WTC11 (cell line): ENCODE results near the gene DPP4. TPM values are rescaled to one million over a fixed set of nuclear protein-coding genes. Genes with fewer than 3 reads are reported as not detected.

ENCODE experiments used
- ATAC-seq: fragments of 200-7000 bp; cut with Tn5 transposase; 2 replicates; pipeline ENCODE4 v1.10.0; 2021; ENCODE audit warnings: mild to moderate bottlenecking, moderate library complexity
- CTCF ChIA-PET: fragments of 300-600 bp; sonication (Branson Sonifier 250); formaldehyde crosslinking; loops from one replicate; lab custom pipeline; 2021; ENCODE audit warnings: antibody characterized with exemption; lab: Charles Lee
- POLR2A ChIA-PET: fragments of 350-600 bp; sonication (Branson Sonifier 250); formaldehyde crosslinking; loops from one replicate; lab custom pipeline; 2021; ENCODE audit warnings: antibody characterized with exemption; lab: Charles Lee
- DNase-seq: peaks from one replicate; pipeline ENCODE4 v3.0.0; 2021; ENCODE audit warnings: low spot score
- H3K27ac Mint-ChIP-seq: 2 replicates; pipeline ENCODE4 v1.8.0; 2021; ENCODE audit warnings: mixed read lengths
- H3K27me3 Mint-ChIP-seq: 2 replicates; pipeline ENCODE4 v1.8.0; 2021; ENCODE audit warnings: low read depth, mild to moderate bottlenecking, moderate library complexity, mixed read lengths
- H3K36me3 Mint-ChIP-seq: 2 replicates; pipeline ENCODE4 v1.8.0; 2021; ENCODE audit warnings: mixed read lengths
- H3K4me1 Mint-ChIP-seq: 2 replicates; pipeline ENCODE4 v1.8.0; 2022; ENCODE audit warnings: mixed read lengths
- H3K4me3 Mint-ChIP-seq: 2 replicates; pipeline ENCODE4 v1.8.0; 2021; ENCODE audit warnings: mild to moderate bottlenecking, moderate library complexity, mixed read lengths
- H3K9me3 Mint-ChIP-seq: 2 replicates; pipeline ENCODE4 v1.8.0; 2021; ENCODE audit warnings: mixed read lengths
- ESRRA ChIP-seq: sonication (generic); formaldehyde crosslinking; IDR thresholded peaks from 2 replicates; pipeline ENCODE4 v1.8.1; 2022; ENCODE audit warnings: mild to moderate bottlenecking, missing genetic modification reagents, borderline replicate concordance
- FOXK1 ChIP-seq: sonication (generic); formaldehyde crosslinking; IDR thresholded peaks from 2 replicates; pipeline ENCODE4 v1.8.0; 2022; ENCODE audit warnings: mild to moderate bottlenecking, moderate library complexity, missing genetic modification reagents
- GTF2I ChIP-seq: fragments of 250-450 bp; sonication (Bioruptor Pico); conservative IDR thresholded peaks from 2 replicates; pipeline ENCODE4 v1.4.0; 2021; ENCODE audit warnings: mild to moderate bottlenecking
- NFYB ChIP-seq: sonication (generic); formaldehyde crosslinking; conservative IDR thresholded peaks from 2 replicates; pipeline ENCODE4 v1.8.0; 2022; ENCODE audit warnings: low read depth, missing genetic modification reagents
- RORB ChIP-seq: fragments of 250-450 bp; sonication (Bioruptor Pico); IDR thresholded peaks from 2 replicates; pipeline ENCODE4 v1.9.0; 2021; ENCODE audit warnings: mild to moderate bottlenecking
- SMAD3 ChIP-seq: sonication (generic); formaldehyde crosslinking; IDR thresholded peaks from 2 replicates; pipeline ENCODE4 v1.8.0; 2022; ENCODE audit warnings: missing genetic modification reagents, mild to moderate bottlenecking, borderline replicate concordance
- TCF7 ChIP-seq: sonication (generic); formaldehyde crosslinking; IDR thresholded peaks from 2 replicates; pipeline ENCODE4 v1.8.0; 2022; ENCODE audit warnings: mild to moderate bottlenecking, low read depth, missing genetic modification reagents, moderate library complexity
- ZNF396 ChIP-seq: fragments of 250-450 bp; sonication (Bioruptor Pico); IDR thresholded peaks from 2 replicates; pipeline ENCODE4 v1.8.0; 2021; ENCODE audit warnings: mild to moderate bottlenecking, moderate library complexity, borderline replicate concordance
- ZNF416 ChIP-seq: fragments of 250-450 bp; sonication (Bioruptor Pico); IDR thresholded peaks from 2 replicates; pipeline ENCODE4 v1.9.0; 2021; ENCODE audit warnings: mild to moderate bottlenecking, inconsistent platforms
- ZNF423 ChIP-seq: fragments of 250-450 bp; sonication (Bioruptor Pico); IDR thresholded peaks from 2 replicates; pipeline ENCODE4 v2.1.2; 2022; ENCODE audit warnings: mild to moderate bottlenecking, moderate library complexity
- ZNF671 ChIP-seq: fragments of 250-450 bp; sonication (Bioruptor Pico); IDR thresholded peaks from 2 replicates; pipeline ENCODE4 v1.8.0; 2021; ENCODE audit warnings: mild to moderate bottlenecking
- total RNA-seq: library from RNA; stranded (reverse); gene quantifications from 3 replicates; pipeline ENCODE4 v1.2.3, GENCODE V29; 2021
- TF ChIP-seq, protein P1 (sequence below): sonication (generic); formaldehyde crosslinking; IDR thresholded peaks from 2 replicates; pipeline ENCODE4 v1.8.1; 2022; ENCODE audit warnings: mild to moderate bottlenecking, missing genetic modification reagents, moderate library complexity, borderline replicate concordance
- TF ChIP-seq, protein P2 (sequence below): sonication (generic); formaldehyde crosslinking; IDR thresholded peaks from 2 replicates; pipeline ENCODE4 v1.8.1; 2023; ENCODE audit warnings: mild to moderate bottlenecking, missing genetic modification reagents, moderate library complexity
- TF ChIP-seq, protein P3 (sequence below): sonication (generic); formaldehyde crosslinking; conservative IDR thresholded peaks from 2 replicates; pipeline ENCODE4 v1.8.1; 2023; ENCODE audit warnings: mild to moderate bottlenecking, low read depth, missing genetic modification reagents, moderate library complexity
- TF ChIP-seq, protein P4 (sequence below): sonication (generic); formaldehyde crosslinking; IDR thresholded peaks from 2 replicates; pipeline ENCODE4 v1.8.0; 2022; ENCODE audit warnings: mild to moderate bottlenecking, missing genetic modification reagents
- TF ChIP-seq, protein P5 (sequence below): sonication (generic); formaldehyde crosslinking; IDR thresholded peaks from 2 replicates; pipeline ENCODE4 v1.8.1; 2022; ENCODE audit warnings: low read depth, mild to moderate bottlenecking, moderate library complexity, missing genetic modification reagents, borderline replicate concordance
- TF ChIP-seq, protein P6 (sequence below): sonication (generic); formaldehyde crosslinking; IDR thresholded peaks from 2 replicates; pipeline ENCODE4 v1.8.1; 2023; ENCODE audit warnings: mild to moderate bottlenecking, missing genetic modification reagents, moderate library complexity
- TF ChIP-seq, protein P7 (sequence below): sonication (generic); formaldehyde crosslinking; IDR thresholded peaks from 2 replicates; pipeline ENCODE4 v1.8.0; 2022; ENCODE audit warnings: mild to moderate bottlenecking, missing genetic modification reagents
- TF ChIP-seq, protein P8 (sequence below): fragments of 250-450 bp; sonication (Bioruptor Pico); IDR thresholded peaks from 2 replicates; pipeline ENCODE4 v1.9.0; 2021; ENCODE audit warnings: mild to moderate bottlenecking
- TF ChIP-seq, protein P9 (sequence below): sonication (generic); formaldehyde crosslinking; IDR thresholded peaks from 2 replicates; pipeline ENCODE4 v1.8.1; 2023; ENCODE audit warnings: mild to moderate bottlenecking, missing genetic modification reagents
- TF ChIP-seq, protein P10 (sequence below): fragments of 250-450 bp; sonication (Bioruptor Pico); IDR thresholded peaks from 2 replicates; pipeline ENCODE4 v1.9.0; 2021; ENCODE audit warnings: mild to moderate bottlenecking

The DPP4 gene
- total RNA-seq, 1 experiment from 2014 or later = 3.6 TPM

DNA sequence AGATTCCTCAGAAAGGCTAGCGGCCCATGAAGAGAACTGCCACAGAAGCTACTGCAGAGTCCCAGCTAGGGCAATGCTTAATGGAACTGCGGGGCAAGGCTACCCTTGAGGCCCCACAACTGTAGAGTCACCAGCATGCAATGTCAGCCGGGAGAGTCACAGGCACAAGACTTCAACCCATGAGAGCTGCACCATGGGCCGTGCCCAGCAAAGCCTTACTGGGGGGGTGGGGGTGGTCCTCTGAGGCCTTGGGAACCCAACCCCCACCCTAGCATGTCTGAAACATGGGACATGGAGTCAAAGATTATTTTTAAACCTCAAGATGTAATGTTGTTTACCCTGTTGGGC lies 20.2 kb downstream of the DPP4 start:
- POLR2A ChIA-PET = interaction anchor here (0.6 kb wide), 1 partner anchor 14 kb away, joined by 5 read pairs; no protein-coding TSS in a partner anchor
- H3K4me3 Mint-ChIP-seq = no peak overlapping the region
- H3K36me3 Mint-ChIP-seq = peaks cover 12% of the 10 kb centered on the region
- peaks cover 6% of the 10 kb centered on the region for H3K4me1 Mint-ChIP-seq
- CTCF ChIA-PET = no interaction called here
- ATAC-seq = no peak
- H3K27me3 Mint-ChIP-seq = no peaks in the 10 kb centered on the region; the same call in 1 of the 2 replicates
- DNase-seq = no peak
- H3K27ac Mint-ChIP-seq = no peak overlapping the region
- H3K9me3 Mint-ChIP-seq = peaks cover 23% of the 10 kb centered on the region
- TF ChIP-seq ZNF671 (CRISPR knock-in tag) (no peak), SMAD3 (CRISPR knock-in tag) (no peak), ZNF396 (CRISPR knock-in tag) (no peak), FOXK1 (CRISPR knock-in tag) (no peak), ESRRA (CRISPR knock-in tag) (no peak), TCF7 (CRISPR knock-in tag) (no peak), ZNF423 (CRISPR knock-in tag) (no peak)
- TF ChIP-seq, protein P1, sequence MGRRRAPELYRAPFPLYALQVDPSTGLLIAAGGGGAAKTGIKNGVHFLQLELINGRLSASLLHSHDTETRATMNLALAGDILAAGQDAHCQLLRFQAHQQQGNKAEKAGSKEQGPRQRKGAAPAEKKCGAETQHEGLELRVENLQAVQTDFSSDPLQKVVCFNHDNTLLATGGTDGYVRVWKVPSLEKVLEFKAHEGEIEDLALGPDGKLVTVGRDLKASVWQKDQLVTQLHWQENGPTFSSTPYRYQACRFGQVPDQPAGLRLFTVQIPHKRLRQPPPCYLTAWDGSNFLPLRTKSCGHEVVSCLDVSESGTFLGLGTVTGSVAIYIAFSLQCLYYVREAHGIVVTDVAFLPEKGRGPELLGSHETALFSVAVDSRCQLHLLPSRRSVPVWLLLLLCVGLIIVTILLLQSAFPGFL = no peak
- TF ChIP-seq, protein P2, sequence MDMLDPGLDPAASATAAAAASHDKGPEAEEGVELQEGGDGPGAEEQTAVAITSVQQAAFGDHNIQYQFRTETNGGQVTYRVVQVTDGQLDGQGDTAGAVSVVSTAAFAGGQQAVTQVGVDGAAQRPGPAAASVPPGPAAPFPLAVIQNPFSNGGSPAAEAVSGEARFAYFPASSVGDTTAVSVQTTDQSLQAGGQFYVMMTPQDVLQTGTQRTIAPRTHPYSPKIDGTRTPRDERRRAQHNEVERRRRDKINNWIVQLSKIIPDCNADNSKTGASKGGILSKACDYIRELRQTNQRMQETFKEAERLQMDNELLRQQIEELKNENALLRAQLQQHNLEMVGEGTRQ (CRISPR knock-in tag) = no peak
- TF ChIP-seq, protein P3, sequence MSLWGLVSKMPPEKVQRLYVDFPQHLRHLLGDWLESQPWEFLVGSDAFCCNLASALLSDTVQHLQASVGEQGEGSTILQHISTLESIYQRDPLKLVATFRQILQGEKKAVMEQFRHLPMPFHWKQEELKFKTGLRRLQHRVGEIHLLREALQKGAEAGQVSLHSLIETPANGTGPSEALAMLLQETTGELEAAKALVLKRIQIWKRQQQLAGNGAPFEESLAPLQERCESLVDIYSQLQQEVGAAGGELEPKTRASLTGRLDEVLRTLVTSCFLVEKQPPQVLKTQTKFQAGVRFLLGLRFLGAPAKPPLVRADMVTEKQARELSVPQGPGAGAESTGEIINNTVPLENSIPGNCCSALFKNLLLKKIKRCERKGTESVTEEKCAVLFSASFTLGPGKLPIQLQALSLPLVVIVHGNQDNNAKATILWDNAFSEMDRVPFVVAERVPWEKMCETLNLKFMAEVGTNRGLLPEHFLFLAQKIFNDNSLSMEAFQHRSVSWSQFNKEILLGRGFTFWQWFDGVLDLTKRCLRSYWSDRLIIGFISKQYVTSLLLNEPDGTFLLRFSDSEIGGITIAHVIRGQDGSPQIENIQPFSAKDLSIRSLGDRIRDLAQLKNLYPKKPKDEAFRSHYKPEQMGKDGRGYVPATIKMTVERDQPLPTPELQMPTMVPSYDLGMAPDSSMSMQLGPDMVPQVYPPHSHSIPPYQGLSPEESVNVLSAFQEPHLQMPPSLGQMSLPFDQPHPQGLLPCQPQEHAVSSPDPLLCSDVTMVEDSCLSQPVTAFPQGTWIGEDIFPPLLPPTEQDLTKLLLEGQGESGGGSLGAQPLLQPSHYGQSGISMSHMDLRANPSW (CRISPR knock-in tag) = no peak
- TF ChIP-seq, protein P4, sequence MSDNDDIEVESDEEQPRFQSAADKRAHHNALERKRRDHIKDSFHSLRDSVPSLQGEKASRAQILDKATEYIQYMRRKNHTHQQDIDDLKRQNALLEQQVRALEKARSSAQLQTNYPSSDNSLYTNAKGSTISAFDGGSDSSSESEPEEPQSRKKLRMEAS (CRISPR knock-in tag) = no peak
- TF ChIP-seq, protein P5, sequence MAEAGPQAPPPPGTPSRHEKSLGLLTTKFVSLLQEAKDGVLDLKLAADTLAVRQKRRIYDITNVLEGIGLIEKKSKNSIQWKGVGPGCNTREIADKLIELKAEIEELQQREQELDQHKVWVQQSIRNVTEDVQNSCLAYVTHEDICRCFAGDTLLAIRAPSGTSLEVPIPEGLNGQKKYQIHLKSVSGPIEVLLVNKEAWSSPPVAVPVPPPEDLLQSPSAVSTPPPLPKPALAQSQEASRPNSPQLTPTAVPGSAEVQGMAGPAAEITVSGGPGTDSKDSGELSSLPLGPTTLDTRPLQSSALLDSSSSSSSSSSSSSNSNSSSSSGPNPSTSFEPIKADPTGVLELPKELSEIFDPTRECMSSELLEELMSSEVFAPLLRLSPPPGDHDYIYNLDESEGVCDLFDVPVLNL (CRISPR knock-in tag) = no peak
- TF ChIP-seq, protein P6, sequence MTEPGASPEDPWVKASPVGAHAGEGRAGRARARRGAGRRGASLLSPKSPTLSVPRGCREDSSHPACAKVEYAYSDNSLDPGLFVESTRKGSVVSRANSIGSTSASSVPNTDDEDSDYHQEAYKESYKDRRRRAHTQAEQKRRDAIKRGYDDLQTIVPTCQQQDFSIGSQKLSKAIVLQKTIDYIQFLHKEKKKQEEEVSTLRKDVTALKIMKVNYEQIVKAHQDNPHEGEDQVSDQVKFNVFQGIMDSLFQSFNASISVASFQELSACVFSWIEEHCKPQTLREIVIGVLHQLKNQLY (CRISPR knock-in tag) = no peak
- TF ChIP-seq, protein P7, sequence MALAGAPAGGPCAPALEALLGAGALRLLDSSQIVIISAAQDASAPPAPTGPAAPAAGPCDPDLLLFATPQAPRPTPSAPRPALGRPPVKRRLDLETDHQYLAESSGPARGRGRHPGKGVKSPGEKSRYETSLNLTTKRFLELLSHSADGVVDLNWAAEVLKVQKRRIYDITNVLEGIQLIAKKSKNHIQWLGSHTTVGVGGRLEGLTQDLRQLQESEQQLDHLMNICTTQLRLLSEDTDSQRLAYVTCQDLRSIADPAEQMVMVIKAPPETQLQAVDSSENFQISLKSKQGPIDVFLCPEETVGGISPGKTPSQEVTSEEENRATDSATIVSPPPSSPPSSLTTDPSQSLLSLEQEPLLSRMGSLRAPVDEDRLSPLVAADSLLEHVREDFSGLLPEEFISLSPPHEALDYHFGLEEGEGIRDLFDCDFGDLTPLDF (CRISPR knock-in tag) = no peak

DNA sequence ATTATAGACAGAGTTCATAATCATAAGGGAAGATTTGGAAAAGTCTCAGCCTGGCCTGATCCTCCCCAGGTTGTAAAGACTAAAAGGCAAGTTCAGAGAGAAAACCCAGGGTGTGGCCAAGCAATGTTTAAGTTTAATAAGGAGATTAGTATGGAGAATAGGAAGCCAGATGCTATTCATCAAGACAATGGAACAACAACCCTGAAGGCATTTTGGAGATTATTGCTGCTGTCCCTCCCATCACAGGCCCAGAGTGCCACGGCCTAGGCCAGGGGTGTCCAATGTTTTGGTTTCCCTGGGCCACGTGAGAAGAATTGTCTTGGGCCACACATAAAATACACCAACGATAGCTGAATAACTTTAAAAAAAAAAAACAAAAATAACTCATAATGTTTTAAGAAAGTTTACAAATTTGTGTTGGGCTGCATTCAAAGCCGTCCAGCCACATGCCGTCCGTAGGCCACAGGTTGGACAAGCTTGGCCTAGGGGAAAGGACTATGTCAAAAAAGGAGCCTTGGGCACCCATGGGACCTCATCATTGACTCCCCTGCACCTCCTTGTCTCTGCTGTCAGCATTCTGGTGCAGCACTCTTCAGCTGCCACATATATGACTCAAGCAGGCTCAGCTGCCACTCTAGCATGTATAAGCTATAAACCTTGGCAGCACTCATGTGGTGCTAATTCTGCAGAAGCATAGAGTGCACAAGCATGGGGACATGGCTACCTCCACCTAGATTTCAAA lies 20.8 kb downstream of the DPP4 start:
- Mint-ChIP-seq H3K4me1 (0 out of 2 replicates have a peak, but pooled peaks cover under 1% of the 10 kb centered on the region), H3K27ac (no peak overlapping the region), H3K36me3 (peaks cover 12% of the 10 kb centered on the region), H3K4me3 (no peak overlapping the region), H3K27me3 (no peaks in the 10 kb centered on the region; the same call in 1 of the 2 replicates), H3K9me3 (peaks cover 24% of the 10 kb centered on the region)
- ChIA-PET POLR2A (interaction anchor here (0.6 kb wide), 1 partner anchor 14 kb away, joined by 5 read pairs; no protein-coding TSS in a partner anchor), CTCF (no interaction called here)
- ATAC-seq = no peak
- no peak for DNase-seq
- TF ChIP-seq, protein P8, sequence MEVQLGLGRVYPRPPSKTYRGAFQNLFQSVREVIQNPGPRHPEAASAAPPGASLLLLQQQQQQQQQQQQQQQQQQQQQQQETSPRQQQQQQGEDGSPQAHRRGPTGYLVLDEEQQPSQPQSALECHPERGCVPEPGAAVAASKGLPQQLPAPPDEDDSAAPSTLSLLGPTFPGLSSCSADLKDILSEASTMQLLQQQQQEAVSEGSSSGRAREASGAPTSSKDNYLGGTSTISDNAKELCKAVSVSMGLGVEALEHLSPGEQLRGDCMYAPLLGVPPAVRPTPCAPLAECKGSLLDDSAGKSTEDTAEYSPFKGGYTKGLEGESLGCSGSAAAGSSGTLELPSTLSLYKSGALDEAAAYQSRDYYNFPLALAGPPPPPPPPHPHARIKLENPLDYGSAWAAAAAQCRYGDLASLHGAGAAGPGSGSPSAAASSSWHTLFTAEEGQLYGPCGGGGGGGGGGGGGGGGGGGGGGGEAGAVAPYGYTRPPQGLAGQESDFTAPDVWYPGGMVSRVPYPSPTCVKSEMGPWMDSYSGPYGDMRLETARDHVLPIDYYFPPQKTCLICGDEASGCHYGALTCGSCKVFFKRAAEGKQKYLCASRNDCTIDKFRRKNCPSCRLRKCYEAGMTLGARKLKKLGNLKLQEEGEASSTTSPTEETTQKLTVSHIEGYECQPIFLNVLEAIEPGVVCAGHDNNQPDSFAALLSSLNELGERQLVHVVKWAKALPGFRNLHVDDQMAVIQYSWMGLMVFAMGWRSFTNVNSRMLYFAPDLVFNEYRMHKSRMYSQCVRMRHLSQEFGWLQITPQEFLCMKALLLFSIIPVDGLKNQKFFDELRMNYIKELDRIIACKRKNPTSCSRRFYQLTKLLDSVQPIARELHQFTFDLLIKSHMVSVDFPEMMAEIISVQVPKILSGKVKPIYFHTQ = no peak
- TF ChIP-seq ZNF416 (CRISPR knock-in tag) (no peak), GTF2I (CRISPR knock-in tag) (no peak), RORB (CRISPR knock-in tag) (no peak), NFYB (CRISPR knock-in tag) (no peak)
- TF ChIP-seq, protein P9, sequence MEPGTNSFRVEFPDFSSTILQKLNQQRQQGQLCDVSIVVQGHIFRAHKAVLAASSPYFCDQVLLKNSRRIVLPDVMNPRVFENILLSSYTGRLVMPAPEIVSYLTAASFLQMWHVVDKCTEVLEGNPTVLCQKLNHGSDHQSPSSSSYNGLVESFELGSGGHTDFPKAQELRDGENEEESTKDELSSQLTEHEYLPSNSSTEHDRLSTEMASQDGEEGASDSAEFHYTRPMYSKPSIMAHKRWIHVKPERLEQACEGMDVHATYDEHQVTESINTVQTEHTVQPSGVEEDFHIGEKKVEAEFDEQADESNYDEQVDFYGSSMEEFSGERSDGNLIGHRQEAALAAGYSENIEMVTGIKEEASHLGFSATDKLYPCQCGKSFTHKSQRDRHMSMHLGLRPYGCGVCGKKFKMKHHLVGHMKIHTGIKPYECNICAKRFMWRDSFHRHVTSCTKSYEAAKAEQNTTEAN (CRISPR knock-in tag) = no peak
- TF ChIP-seq, protein P10, sequence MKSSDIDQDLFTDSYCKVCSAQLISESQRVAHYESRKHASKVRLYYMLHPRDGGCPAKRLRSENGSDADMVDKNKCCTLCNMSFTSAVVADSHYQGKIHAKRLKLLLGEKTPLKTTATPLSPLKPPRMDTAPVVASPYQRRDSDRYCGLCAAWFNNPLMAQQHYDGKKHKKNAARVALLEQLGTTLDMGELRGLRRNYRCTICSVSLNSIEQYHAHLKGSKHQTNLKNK (CRISPR knock-in tag) = no peak
